CD4-positive, alpha-beta T cell (primary cell): Measurements from ENCODE around the gene RLBP1. TPM values are rescaled to one million over a fixed set of nuclear protein-coding genes. Genes with fewer than 3 reads are reported as not detected.

Experiments used
- ATAC-seq: fragments of 200-7000 bp; cut with Tn5 transposase; one replicate; pipeline ENCODE4 v1.10.0; 2022; ENCODE audit warnings: mild to moderate bottlenecking; ENCODE audit not compliant: poor library complexity
- CTCF ChIA-PET: fragments of 350-600 bp; sonication (Branson Sonifier 250); formaldehyde crosslinking; loops from one replicate; lab custom pipeline; 2021; ENCODE audit warnings: antibody characterized with exemption, inconsistent platforms; lab: Charles Lee
- POLR2A ChIA-PET: fragments of 350-600 bp; sonication (Branson Sonifier 250); formaldehyde crosslinking; loops from one replicate; lab custom pipeline; 2021; ENCODE audit warnings: antibody characterized with exemption, inconsistent platforms; lab: Charles Lee
- DNase-seq, 14 experiments: peaks; one replicate each; pipeline ENCODE4 v3.0.0-alpha.2; 2013 to 2020; ENCODE audit warnings: mixed read lengths in 2 of 14
- H3K27ac ChIP-seq, 2 donors: one replicate each; pipeline versions ENCODE4 v1.5.1 to v1.7.0; 2013; ENCODE audit warnings: low read length in 2 of 2, low read depth in 1 of 2, mild to moderate bottlenecking in 1 of 2
- H3K27me3 ChIP-seq, 2 experiments: 1 replicate in 1 of 2; 2 replicates in 1 of 2; pipeline versions ENCODE4 v1.6.1 to v1.7.0; 2013; ENCODE audit warnings: low read length in 2 of 2, control low read depth in 1 of 2, mild to moderate bottlenecking in 1 of 2, moderate library complexity in 1 of 2; ENCODE audit not compliant: insufficient read depth in 2 of 2, control insufficient read depth in 1 of 2
- H3K36me3 ChIP-seq: one replicate; pipeline ENCODE4 v1.6.1; 2013; ENCODE audit warnings: low read length, control low read depth; ENCODE audit not compliant: insufficient read depth
- H3K4me1 ChIP-seq: one replicate; pipeline ENCODE4 v1.6.1; 2013; ENCODE audit warnings: low read length, control low read depth; ENCODE audit not compliant: insufficient read depth
- H3K4me3 ChIP-seq: one replicate; pipeline ENCODE4 v1.5.1; 2013; ENCODE audit warnings: mild to moderate bottlenecking, low read length, moderate library complexity
- H3K9me3 ChIP-seq, 2 experiments: 1 replicate in 1 of 2; 2 replicates in 1 of 2; pipeline versions ENCODE4 v1.6.1 to v1.7.0; 2013; ENCODE audit warnings: low read length in 2 of 2, mild to moderate bottlenecking in 2 of 2, control low read depth in 1 of 2, moderate library complexity in 1 of 2; ENCODE audit not compliant: control insufficient read depth in 1 of 2, insufficient read depth in 1 of 2
- H3K27ac Mint-ChIP-seq: one replicate; pipeline ENCODE4 v1.8.0; 2020; ENCODE audit warnings: mixed read lengths
- H3K27me3 Mint-ChIP-seq: one replicate; pipeline ENCODE4 v1.8.0; 2021; ENCODE audit warnings: mixed read lengths
- H3K36me3 Mint-ChIP-seq: one replicate; pipeline ENCODE4 v1.8.0; 2021; ENCODE audit warnings: low read depth, mixed read lengths
- H3K4me1 Mint-ChIP-seq: one replicate; pipeline ENCODE4 v1.8.0; 2021; ENCODE audit warnings: low read depth, mixed read lengths
- H3K4me3 Mint-ChIP-seq: one replicate; pipeline ENCODE4 v1.8.0; 2020; ENCODE audit warnings: mild to moderate bottlenecking, mixed read lengths
- H3K9me3 Mint-ChIP-seq: one replicate; pipeline ENCODE4 v1.8.0; 2020; ENCODE audit warnings: mixed read lengths
- intact Hi-C, 2 experiments: fragments of 100-400 bp; cut with DNase I in 1 of 2; cut with micrococcal nuclease in 1 of 2; formaldehyde crosslinking; loops; one replicate each; pipeline versions ENCODE4 v1.15.1 to v1.9.0; 2023 to 2025; cut with DNase I, micrococcal nuclease
- total RNA-seq, 174 experiments: library from RNA in 2 of 174; stranded (reverse) in 2 of 174; gene quantifications; one replicate each; pipeline ENCODE4 v1.2.3 and lab custom pipeline; 2021 to 2026
- TF ChIP-seq, protein P1 (sequence below): fragments of 200-600 bp; IDR thresholded peaks from one replicate; pipeline ENCODE4 v1.8.0; 2022; ENCODE audit warnings: antibody characterized with exemption, mild to moderate bottlenecking

Gene RLBP1
- total RNA-seq, 2 experiments from 2014 or later: not detected

DNA sequence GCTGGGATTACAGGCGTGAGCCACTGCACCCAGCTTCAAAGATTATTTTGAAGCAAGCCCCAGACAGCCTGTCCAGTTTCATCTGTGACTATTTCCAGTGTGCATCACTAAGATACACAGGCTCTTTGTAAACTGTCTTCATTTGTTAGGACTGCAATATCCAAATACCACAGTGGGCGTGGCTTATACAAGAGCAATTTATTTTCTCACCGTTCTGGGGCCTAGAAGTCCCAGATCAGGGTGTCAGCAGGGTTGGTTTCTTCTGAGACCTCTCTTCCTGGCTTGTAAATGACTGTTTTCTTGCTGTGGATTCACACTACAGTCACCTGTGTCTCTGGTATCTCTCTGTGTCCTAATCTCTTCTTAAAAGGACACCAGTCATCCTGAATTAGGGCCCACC is 59.7 kb downstream of the RLBP1 start:
- Histone ChIP-seq H3K36me3 (peaks cover 19% of the 10 kb centered on the region), H3K4me1 (no peaks in the 10 kb centered on the region), H3K27ac (no peak overlapping the region), H3K9me3 (no peaks in the 10 kb centered on the region), H3K4me3 (no peak overlapping the region), H3K27me3 (no peaks in the 10 kb centered on the region)
- ChIA-PET POLR2A (no interaction called here), CTCF (no interaction called here)
- H3K9me3 Mint-ChIP-seq: no peaks in the 10 kb centered on the region
- DNase-seq (no peak), ATAC-seq (no peak)
- no peaks in the 10 kb centered on the region for H3K27me3 Mint-ChIP-seq
- H3K27ac Mint-ChIP-seq: no peak overlapping the region
- H3K4me3 Mint-ChIP-seq: no peak overlapping the region
- intact Hi-C loops: no loop called here
- no peaks in the 10 kb centered on the region for H3K4me1 Mint-ChIP-seq
- TF ChIP-seq, protein P1, sequence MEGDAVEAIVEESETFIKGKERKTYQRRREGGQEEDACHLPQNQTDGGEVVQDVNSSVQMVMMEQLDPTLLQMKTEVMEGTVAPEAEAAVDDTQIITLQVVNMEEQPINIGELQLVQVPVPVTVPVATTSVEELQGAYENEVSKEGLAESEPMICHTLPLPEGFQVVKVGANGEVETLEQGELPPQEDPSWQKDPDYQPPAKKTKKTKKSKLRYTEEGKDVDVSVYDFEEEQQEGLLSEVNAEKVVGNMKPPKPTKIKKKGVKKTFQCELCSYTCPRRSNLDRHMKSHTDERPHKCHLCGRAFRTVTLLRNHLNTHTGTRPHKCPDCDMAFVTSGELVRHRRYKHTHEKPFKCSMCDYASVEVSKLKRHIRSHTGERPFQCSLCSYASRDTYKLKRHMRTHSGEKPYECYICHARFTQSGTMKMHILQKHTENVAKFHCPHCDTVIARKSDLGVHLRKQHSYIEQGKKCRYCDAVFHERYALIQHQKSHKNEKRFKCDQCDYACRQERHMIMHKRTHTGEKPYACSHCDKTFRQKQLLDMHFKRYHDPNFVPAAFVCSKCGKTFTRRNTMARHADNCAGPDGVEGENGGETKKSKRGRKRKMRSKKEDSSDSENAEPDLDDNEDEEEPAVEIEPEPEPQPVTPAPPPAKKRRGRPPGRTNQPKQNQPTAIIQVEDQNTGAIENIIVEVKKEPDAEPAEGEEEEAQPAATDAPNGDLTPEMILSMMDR: no peak
- H3K36me3 Mint-ChIP-seq: peaks cover 76% of the 10 kb centered on the region

Other genes starting within 250 kb of the RLBP1 start
- gene ABHD2, start 133.1 kb downstream of the RLBP1 start, total RNA-seq: 10 to 100 TPM; 36.0 to 39.2 TPM
- gene FANCI, start 22.4 kb upstream of the RLBP1 start, total RNA-seq: 1 to 10 TPM; 6.1 to 7.1 TPM
- gene POLG, start 113.2 kb upstream of the RLBP1 start, total RNA-seq: 100 to 1,000 TPM; 139 to 140 TPM